Kidney epithelial cell (primary cell): ENCODE data around the gene THSD4. TPM values are rescaled to one million over a fixed set of nuclear protein-coding genes. Genes with fewer than 3 reads are reported as not detected.

ENCODE experiments used
- DNase-seq: peaks from one replicate; pipeline ENCODE4 v3.0.0-alpha.2; 2010; ENCODE audit warnings: low read depth
- H3K27me3 ChIP-seq: 2 replicates; pipeline ENCODE4 v1.6.0; 2011; ENCODE audit warnings: low read length; ENCODE audit not compliant: control insufficient read depth, insufficient read depth
- H3K36me3 ChIP-seq: 2 replicates; pipeline ENCODE4 v1.5.1; 2011; ENCODE audit warnings: low read length; ENCODE audit not compliant: control insufficient read depth, insufficient read depth
- H3K4me3 ChIP-seq: 2 replicates; pipeline ENCODE4 v1.5.1; 2011; ENCODE audit warnings: low read depth, mild to moderate bottlenecking, control low read depth, low read length
- CTCF ChIP-seq: IDR thresholded peaks from 2 replicates; pipeline ENCODE4 v1.5.1; 2011; ENCODE audit warnings: mild to moderate bottlenecking, moderate library complexity, low read length, control low read depth, inconsistent platforms; ENCODE audit not compliant: insufficient read depth, poor library complexity, severe bottlenecking
- total RNA-seq: library from RNA; depleted of rRNA; stranded (reverse); fragments of >200 nt; gene quantifications from 2 replicates; pipeline ENCODE4 v1.2.3, GENCODE V29; 2015

THSD4 gene
- total RNA-seq, 1 donor from 2014 or later: 17.7 TPM

GRCh38 chr15:71386005-71386404 lies 270.7 kb downstream of the THSD4 start:
- Histone ChIP-seq H3K4me3 (no peak overlapping the region), H3K27me3 (no peaks in the 10 kb centered on the region), H3K36me3 (no peaks in the 10 kb centered on the region)
- DNase-seq: no peak
- TF ChIP-seq CTCF: no peak

- TF ChIP-seq CTCF: peak; percentile 18
These were observed 271.4 kb downstream of the THSD4 start for GRCh38 chr15:71386448-71387236.

GRCh38 chr15:71387810-71388209 lies 272.5 kb downstream of the THSD4 start:
- Histone ChIP-seq H3K27me3 (no peaks in the 10 kb centered on the region), H3K36me3 (no peaks in the 10 kb centered on the region), H3K4me3 (no peak overlapping the region)
- no peak for DNase-seq
- no peak for TF ChIP-seq CTCF

More at GRCh38 chr15:71386448-71387236, 271.4 kb downstream of the THSD4 start:
- Histone ChIP-seq H3K27me3 (no peaks in the 10 kb centered on the region), H3K4me3 (no peak overlapping the region), H3K36me3 (no peaks in the 10 kb centered on the region)
- DNase-seq: no peak

- TF ChIP-seq CTCF: no peak
- no peak for DNase-seq
- Histone ChIP-seq H3K4me3 (no peak overlapping the region), H3K27me3 (no peaks in the 10 kb centered on the region), H3K36me3 (no peaks in the 10 kb centered on the region)
These were observed 274.8 kb downstream of the THSD4 start for GRCh38 chr15:71390096-71390495.

- Histone ChIP-seq H3K36me3 (no peaks in the 10 kb centered on the region), H3K27me3 (no peaks in the 10 kb centered on the region), H3K4me3 (no peak overlapping the region)
These were observed 276.3 kb downstream of the THSD4 start for GRCh38 chr15:71391421-71392088.

More at GRCh38 chr15:71391421-71392088, 276.3 kb downstream of the THSD4 start:
- no peak for DNase-seq
- no peak for TF ChIP-seq CTCF
